HS-5 (cell line): ENCODE measurements around the gene MYO5A.
"Not testable (repeated sequence)": the region's sequence is repeated elsewhere in the genome, so short reads cannot be mapped to it uniquely, and the experiment has no call there.

Experiments used
- DNase-seq: peaks from one replicate; pipeline ENCODE4 v3.0.0-alpha.2; 2012; ENCODE audit warnings: low read depth

Gene MYO5A

GRCh38 chr15:52417957-52418356 lies 110.7 kb downstream of the MYO5A start:
- no peak for DNase-seq

- DNase-seq, result peak; percentile 48
These were observed 111.2 kb downstream of the MYO5A start for GRCh38 chr15:52417521-52417920.

- not testable (repeated sequence) for DNase-seq
These were observed 112.1 kb downstream of the MYO5A start for GRCh38 chr15:52416566-52416965.

- no peak for DNase-seq
These were observed 113.1 kb downstream of the MYO5A start for GRCh38 chr15:52415628-52416027.

- no peak for DNase-seq
These were observed 113.7 kb downstream of the MYO5A start for GRCh38 chr15:52414936-52415335.

GRCh38 chr15:52408823-52409222 lies 119.9 kb downstream of the MYO5A start:
- DNase-seq, result no peak

- DNase-seq, result no peak
These were observed 121.3 kb downstream of the MYO5A start for GRCh38 chr15:52407374-52407773.

- DNase-seq, result no peak
These were observed 122.1 kb downstream of the MYO5A start for GRCh38 chr15:52406601-52407000.

GRCh38 chr15:52405856-52406255 lies 122.8 kb downstream of the MYO5A start:
- no peak for DNase-seq

GRCh38 chr15:52397118-52397517 lies 131.6 kb downstream of the MYO5A start:
- DNase-seq, result no peak

GRCh38 chr15:52394118-52394517 lies 134.6 kb downstream of the MYO5A start:
- DNase-seq, result no peak

- DNase-seq, result peak; percentile 46
These were observed 136.5 kb downstream of the MYO5A start for GRCh38 chr15:52392008-52392687.

GRCh38 chr15:52391069-52391468 lies 137.6 kb downstream of the MYO5A start:
- no peak for DNase-seq

- DNase-seq, result no peak
These were observed 143.0 kb downstream of the MYO5A start for GRCh38 chr15:52385670-52386069.

GRCh38 chr15:52383100-52383588 lies 145.5 kb downstream of the MYO5A start:
- no peak for DNase-seq

- DNase-seq, result no peak
These were observed 146.0 kb downstream of the MYO5A start for GRCh38 chr15:52382647-52383046.

GRCh38 chr15:52379395-52380106 lies 149.1 kb downstream of the MYO5A start:
- no peak for DNase-seq

GRCh38 chr15:52378746-52379394 lies 149.8 kb downstream of the MYO5A start:
- DNase-seq, result no peak

GRCh38 chr15:52370010-52370409 lies 158.7 kb downstream of the MYO5A start:
- no peak for DNase-seq

- no peak for DNase-seq
These were observed 159.2 kb downstream of the MYO5A start for GRCh38 chr15:52369455-52369854.

GRCh38 chr15:52369030-52369429 lies 159.7 kb downstream of the MYO5A start:
- no peak for DNase-seq

- no peak for DNase-seq
These were observed 160.3 kb downstream of the MYO5A start for GRCh38 chr15:52368402-52368801.

GRCh38 chr15:52362497-52362896 lies 166.2 kb downstream of the MYO5A start:
- DNase-seq, result peak; percentile 51
